ENCODE measurements around the gene UBE2J1.

UBE2J1 gene

GRCh38 chr6:89381031-89381430 is 28.5 kb upstream of the UBE2J1 start:
- DNase-seq (ENCODE audit: low read depth in 2 of 2) = no peak
- H3K4me3 ChIP-seq (replicated peaks in 1 of 2; ENCODE audit: low read depth in 2 of 2, low read length in 2 of 2) = no peak overlapping the region
- TF ChIP-seq CTCF (IDR thresholded peaks at IDR 0.05; ENCODE audit: low read depth, low read length) = no peak

DNA sequence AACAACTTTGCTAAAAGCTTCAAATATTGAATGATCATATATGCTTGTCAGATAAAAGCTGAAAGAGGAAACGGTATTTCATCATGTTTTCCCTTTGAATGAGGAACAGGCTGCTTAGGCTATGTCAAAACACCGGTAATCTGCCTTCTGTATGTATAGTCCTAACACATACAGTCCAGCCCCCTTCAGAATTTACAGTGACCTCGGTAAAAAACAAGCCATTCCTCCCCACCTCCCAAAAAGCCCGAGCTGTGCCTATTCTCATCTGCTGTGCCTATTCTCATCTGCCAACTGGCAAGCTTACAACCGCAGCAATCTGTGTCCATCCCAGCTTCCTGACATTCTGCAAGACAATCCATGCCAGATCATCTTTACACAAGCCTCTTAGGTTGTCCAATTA is 26.8 kb upstream of the UBE2J1 start:
- no peak overlapping the region for H3K4me3 ChIP-seq (replicated peaks in 1 of 2; ENCODE audit: low read depth in 2 of 2, low read length in 2 of 2)
- no peak for TF ChIP-seq CTCF (IDR thresholded peaks at IDR 0.05; ENCODE audit: low read depth, low read length)
- no peak for DNase-seq (ENCODE audit: low read depth in 2 of 2)

GRCh38 chr6:89378628-89379027 is 26.1 kb upstream of the UBE2J1 start:
- TF ChIP-seq CTCF (IDR thresholded peaks at IDR 0.05; ENCODE audit: low read depth, low read length) = no peak
- DNase-seq (ENCODE audit: low read depth in 2 of 2) = no peak
- no peak overlapping the region for H3K4me3 ChIP-seq (replicated peaks in 1 of 2; ENCODE audit: low read depth in 2 of 2, low read length in 2 of 2)

- H3K4me3 ChIP-seq (replicated peaks in 1 of 2; ENCODE audit: low read depth in 2 of 2, low read length in 2 of 2) = no peak overlapping the region
- peak in 1 of 2 donors; percentile 5 for DNase-seq (ENCODE audit: low read depth in 2 of 2)
- peak; percentile 15 for TF ChIP-seq CTCF (IDR thresholded peaks at IDR 0.05; ENCODE audit: low read depth, low read length)
Measured at GRCh38 chr6:89375427-89376267, 23.1 kb upstream of the UBE2J1 start.

DNA sequence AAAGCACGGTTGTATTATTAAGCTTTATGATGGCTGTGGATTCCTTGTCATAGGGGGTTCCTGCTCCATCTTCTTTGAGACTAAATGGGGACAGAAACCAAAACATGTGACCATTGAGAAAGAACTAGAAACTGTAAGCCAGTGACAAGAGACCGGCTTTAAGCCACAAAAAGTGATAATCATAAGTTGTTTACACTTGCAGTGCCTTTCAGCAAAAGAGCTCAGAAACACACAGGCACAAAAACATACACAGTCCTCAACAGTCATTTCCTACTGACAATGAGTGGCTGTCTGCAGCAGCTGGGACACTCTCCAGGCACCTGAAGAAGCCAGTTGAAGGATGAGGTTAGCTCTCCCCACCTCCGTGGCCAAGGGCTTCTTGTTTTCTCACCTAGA is 20.0 kb upstream of the UBE2J1 start:
- no peak for TF ChIP-seq CTCF (IDR thresholded peaks at IDR 0.05; ENCODE audit: low read depth, low read length)
- no peak for DNase-seq (ENCODE audit: low read depth in 2 of 2)
- H3K4me3 ChIP-seq (replicated peaks in 1 of 2; ENCODE audit: low read depth in 2 of 2, low read length in 2 of 2) = no peak overlapping the region

DNA sequence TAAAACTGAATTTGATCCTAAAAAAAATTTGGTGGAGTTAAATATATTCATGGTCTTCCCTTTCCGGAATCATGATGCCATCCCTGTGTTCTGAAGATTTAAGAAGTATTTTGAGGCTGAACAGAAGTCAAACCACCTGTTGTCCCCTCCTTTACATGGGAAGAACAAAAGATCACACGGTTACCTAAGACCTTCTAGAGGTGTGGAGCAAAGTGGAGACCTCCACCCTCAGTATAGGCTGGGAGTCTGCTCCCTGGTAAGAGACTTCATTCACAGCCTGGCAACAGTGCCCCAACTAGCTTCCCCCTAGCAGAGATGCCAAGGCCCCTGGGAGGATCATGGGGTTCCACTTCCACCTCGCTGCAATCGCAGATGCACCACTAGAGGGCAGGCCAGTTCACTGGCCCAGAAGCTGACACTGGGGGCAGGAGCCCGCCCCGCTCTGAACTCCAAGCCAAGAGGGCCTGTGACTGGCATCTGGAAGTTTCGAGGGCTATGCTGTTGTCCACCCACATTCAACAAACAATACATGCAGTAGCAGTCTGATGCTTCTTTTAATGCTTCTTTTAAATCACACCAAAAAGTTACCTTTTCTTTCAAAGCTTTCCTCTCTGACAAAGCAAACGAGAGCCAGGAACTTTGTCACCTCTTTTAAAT is 19.5 kb upstream of the UBE2J1 start:
- TF ChIP-seq CTCF (IDR thresholded peaks at IDR 0.05; ENCODE audit: low read depth, low read length) = peak; percentile 99
- H3K4me3 ChIP-seq (replicated peaks in 1 of 2; ENCODE audit: low read depth in 2 of 2, low read length in 2 of 2) = no peak overlapping the region
- peak; percentile 58 to 68 for DNase-seq (ENCODE audit: low read depth in 2 of 2)

All from cardiac fibroblast (primary cell).